ENCODE results near the gene SOX6. TPM values are rescaled to one million over a fixed set of nuclear protein-coding genes. Genes with fewer than 3 reads are reported as not detected.

The SOX6 gene
- total RNA-seq, 1 donor from 2014 or later: 13.2 TPM

DNA sequence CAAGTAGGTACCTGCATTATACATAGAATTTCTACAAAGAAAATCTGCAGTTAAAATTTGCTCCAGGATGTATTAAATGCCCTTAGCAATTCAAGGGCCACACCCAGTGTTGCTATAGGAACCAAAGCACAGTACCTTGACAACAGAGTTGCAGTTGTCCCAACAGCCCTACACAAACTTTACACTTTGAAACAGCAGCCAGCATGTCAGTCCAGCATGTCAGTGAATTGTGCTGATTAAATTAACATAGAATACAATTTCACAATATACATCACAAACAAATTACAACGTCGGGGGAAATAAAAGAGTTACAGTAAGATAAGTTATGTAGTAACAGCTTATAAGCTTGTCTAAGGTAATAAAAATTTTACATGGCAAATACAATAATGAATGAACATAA, 389.2 kb downstream of the SOX6 start:
- Histone ChIP-seq H2AFZ (ENCODE audit: low read depth, low read length) (no peak overlapping the region), H3K4me3 (ENCODE audit: insufficient read depth, low read depth, low read length) (no peak overlapping the region), H3K9me3 (ENCODE audit: insufficient read depth, low read depth, low read length) (no peaks in the 10 kb centered on the region), H3K4me2 (ENCODE audit: low read length) (no peak overlapping the region), H3K36me3 (ENCODE audit: insufficient read depth, low read length) (no peaks in the 10 kb centered on the region), H3K4me1 (ENCODE audit: insufficient read depth, low read length) (peaks cover 19% of the 10 kb centered on the region), H4K20me1 (ENCODE audit: insufficient read depth, low read length) (no peaks in the 10 kb centered on the region), H3K79me2 (ENCODE audit: insufficient read depth, low read length) (no peaks in the 10 kb centered on the region), H3K27me3 (ENCODE audit: insufficient read depth, low read length) (no peaks in the 10 kb centered on the region), H3K9ac (ENCODE audit: low read length) (no peak overlapping the region), H3K27ac (ENCODE audit: low read depth, low read length) (no peak overlapping the region)
- Mint-ChIP-seq H3K4me3 (ENCODE audit: unreplicated experiment) (no peak overlapping the region), H3K27me3 (ENCODE audit: low read depth, unreplicated experiment) (no peaks in the 10 kb centered on the region), H3K36me3 (ENCODE audit: low read depth, unreplicated experiment) (peaks cover 2% of the 10 kb centered on the region), H3K9me3 (ENCODE audit: unreplicated experiment) (no peaks in the 10 kb centered on the region), H3K4me1 (ENCODE audit: low read depth, unreplicated experiment) (peaks cover 32% of the 10 kb centered on the region), H3K27ac (ENCODE audit: unreplicated experiment) (no peak overlapping the region)
- TF ChIP-seq, protein P1, sequence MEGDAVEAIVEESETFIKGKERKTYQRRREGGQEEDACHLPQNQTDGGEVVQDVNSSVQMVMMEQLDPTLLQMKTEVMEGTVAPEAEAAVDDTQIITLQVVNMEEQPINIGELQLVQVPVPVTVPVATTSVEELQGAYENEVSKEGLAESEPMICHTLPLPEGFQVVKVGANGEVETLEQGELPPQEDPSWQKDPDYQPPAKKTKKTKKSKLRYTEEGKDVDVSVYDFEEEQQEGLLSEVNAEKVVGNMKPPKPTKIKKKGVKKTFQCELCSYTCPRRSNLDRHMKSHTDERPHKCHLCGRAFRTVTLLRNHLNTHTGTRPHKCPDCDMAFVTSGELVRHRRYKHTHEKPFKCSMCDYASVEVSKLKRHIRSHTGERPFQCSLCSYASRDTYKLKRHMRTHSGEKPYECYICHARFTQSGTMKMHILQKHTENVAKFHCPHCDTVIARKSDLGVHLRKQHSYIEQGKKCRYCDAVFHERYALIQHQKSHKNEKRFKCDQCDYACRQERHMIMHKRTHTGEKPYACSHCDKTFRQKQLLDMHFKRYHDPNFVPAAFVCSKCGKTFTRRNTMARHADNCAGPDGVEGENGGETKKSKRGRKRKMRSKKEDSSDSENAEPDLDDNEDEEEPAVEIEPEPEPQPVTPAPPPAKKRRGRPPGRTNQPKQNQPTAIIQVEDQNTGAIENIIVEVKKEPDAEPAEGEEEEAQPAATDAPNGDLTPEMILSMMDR (IDR thresholded peaks at IDR 0.05; ENCODE audit: insufficient read depth, low read depth, low read length): no peak
- no peak for TF ChIP-seq EZH2 (IDR thresholded peaks at IDR 0.05; ENCODE audit: insufficient read depth, low read length)
- FAIRE-seq (no peak), DNase-seq (ENCODE audit: low read depth) (no peak)

DNA sequence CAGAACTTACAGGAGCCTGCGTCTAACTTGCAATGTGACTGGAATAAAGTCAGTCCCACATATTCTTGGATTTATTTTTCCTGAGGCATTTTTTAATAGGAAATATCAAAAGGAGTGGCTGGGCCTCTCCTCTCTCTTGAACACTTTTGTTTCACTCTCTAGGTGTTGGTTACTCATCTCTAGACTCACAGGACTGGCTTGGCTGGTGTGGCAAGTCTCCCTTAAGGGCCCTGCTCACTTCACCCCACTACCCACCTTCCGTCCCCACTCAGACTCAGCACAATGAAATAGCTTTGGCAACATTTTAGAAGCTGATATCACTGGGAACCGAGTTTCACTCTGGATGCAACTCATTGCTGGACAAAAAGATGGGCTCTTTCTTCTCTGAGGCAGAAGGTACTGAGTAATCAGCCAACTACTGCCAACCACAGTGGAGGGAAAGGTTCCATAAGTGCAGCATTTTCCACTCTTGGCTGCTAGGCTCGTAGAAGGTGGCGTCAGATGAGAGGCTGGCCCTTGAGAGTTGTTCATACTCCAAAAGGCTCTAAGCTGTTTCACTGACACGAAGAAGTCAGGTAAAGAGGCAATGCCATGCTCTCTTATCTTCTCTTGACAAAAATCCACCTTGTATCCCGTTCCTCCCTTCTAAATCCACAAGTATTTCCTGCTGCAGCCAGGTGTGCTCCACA, 390.6 kb downstream of the SOX6 start:
- peaks cover 19% of the 10 kb centered on the region for H3K4me1 ChIP-seq (ENCODE audit: insufficient read depth, low read length)
- H3K9me3 ChIP-seq (ENCODE audit: insufficient read depth, low read depth, low read length): no peaks in the 10 kb centered on the region
- no peak overlapping the region for H2AFZ ChIP-seq (ENCODE audit: low read depth, low read length)
- H4K20me1 ChIP-seq (ENCODE audit: insufficient read depth, low read length): no peaks in the 10 kb centered on the region
- no peaks in the 10 kb centered on the region for H3K27me3 ChIP-seq (ENCODE audit: insufficient read depth, low read length)
- no peak for TF ChIP-seq EZH2 (IDR thresholded peaks at IDR 0.05; ENCODE audit: insufficient read depth, low read length)
- TF ChIP-seq, protein P1 (IDR thresholded peaks at IDR 0.05; ENCODE audit: insufficient read depth, low read depth, low read length): no peak
- DNase-seq (ENCODE audit: low read depth) (no peak), FAIRE-seq (no peak)
- no peaks in the 10 kb centered on the region for H3K9me3 Mint-ChIP-seq (ENCODE audit: unreplicated experiment)
- H3K4me1 Mint-ChIP-seq (ENCODE audit: low read depth, unreplicated experiment): peaks cover 32% of the 10 kb centered on the region
- H3K36me3 ChIP-seq (ENCODE audit: insufficient read depth, low read length): no peaks in the 10 kb centered on the region
- H3K9ac ChIP-seq (ENCODE audit: low read length): no peak overlapping the region
- H3K27me3 Mint-ChIP-seq (ENCODE audit: low read depth, unreplicated experiment): no peaks in the 10 kb centered on the region
- H3K79me2 ChIP-seq (ENCODE audit: insufficient read depth, low read length): no peaks in the 10 kb centered on the region
- no peak overlapping the region for H3K27ac Mint-ChIP-seq (ENCODE audit: unreplicated experiment)
- no peak overlapping the region for H3K27ac ChIP-seq (ENCODE audit: low read depth, low read length)
- H3K36me3 Mint-ChIP-seq (ENCODE audit: low read depth, unreplicated experiment): peaks cover 2% of the 10 kb centered on the region
- H3K4me3 ChIP-seq (ENCODE audit: insufficient read depth, low read depth, low read length): no peak overlapping the region
- H3K4me3 Mint-ChIP-seq (ENCODE audit: unreplicated experiment): no peak overlapping the region
- no peak overlapping the region for H3K4me2 ChIP-seq (ENCODE audit: low read length)

DNA sequence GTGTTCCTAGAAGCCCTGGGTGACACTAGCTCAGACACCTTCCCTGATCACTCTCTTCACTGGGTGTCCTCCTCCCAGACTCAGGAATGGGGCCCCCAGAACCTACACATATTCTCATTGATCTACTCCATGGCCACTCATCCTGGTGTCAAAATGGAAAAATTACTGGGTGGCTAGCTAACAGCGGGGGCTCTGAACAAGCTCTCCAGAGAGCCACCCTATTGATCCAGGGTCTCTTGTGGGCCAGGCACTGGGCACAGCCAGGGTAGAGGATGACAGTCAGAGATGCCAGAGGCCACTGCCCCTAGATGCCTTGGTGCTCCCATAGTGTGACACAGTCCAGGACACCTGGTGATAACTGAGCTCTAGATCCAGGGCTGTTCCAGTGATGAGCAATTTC, 393.1 kb downstream of the SOX6 start:
- H4K20me1 ChIP-seq (ENCODE audit: insufficient read depth, low read length): no peaks in the 10 kb centered on the region
- no peaks in the 10 kb centered on the region for H3K27me3 Mint-ChIP-seq (ENCODE audit: low read depth, unreplicated experiment)

More for the DNA sequence above, 393.1 kb downstream of the SOX6 start:
- Histone ChIP-seq H3K27ac (ENCODE audit: low read depth, low read length) (no peak overlapping the region), H3K79me2 (ENCODE audit: insufficient read depth, low read length) (no peaks in the 10 kb centered on the region), H3K9ac (ENCODE audit: low read length) (no peak overlapping the region), H3K36me3 (ENCODE audit: insufficient read depth, low read length) (no peaks in the 10 kb centered on the region), H3K4me1 (ENCODE audit: insufficient read depth, low read length) (peaks cover 3% of the 10 kb centered on the region), H3K27me3 (ENCODE audit: insufficient read depth, low read length) (no peaks in the 10 kb centered on the region), H2AFZ (ENCODE audit: low read depth, low read length) (no peak overlapping the region), H3K4me3 (ENCODE audit: insufficient read depth, low read depth, low read length) (no peak overlapping the region), H3K9me3 (ENCODE audit: insufficient read depth, low read depth, low read length) (no peaks in the 10 kb centered on the region), H3K4me2 (ENCODE audit: low read length) (no peak overlapping the region)
- no peak for TF ChIP-seq EZH2 (IDR thresholded peaks at IDR 0.05; ENCODE audit: insufficient read depth, low read length)
- TF ChIP-seq, protein P1 (IDR thresholded peaks at IDR 0.05; ENCODE audit: insufficient read depth, low read depth, low read length): no peak
- DNase-seq (ENCODE audit: low read depth): no peak
- FAIRE-seq: no peak
- H3K36me3 Mint-ChIP-seq (ENCODE audit: low read depth, unreplicated experiment): peaks cover 2% of the 10 kb centered on the region
- peaks cover 14% of the 10 kb centered on the region for H3K4me1 Mint-ChIP-seq (ENCODE audit: low read depth, unreplicated experiment)
- H3K4me3 Mint-ChIP-seq (ENCODE audit: unreplicated experiment): no peak overlapping the region
- no peaks in the 10 kb centered on the region for H3K9me3 Mint-ChIP-seq (ENCODE audit: unreplicated experiment)
- no peak overlapping the region for H3K27ac Mint-ChIP-seq (ENCODE audit: unreplicated experiment)

All from astrocyte (in vitro differentiated cells and primary cell).